ENCODE results near the gene HOXD3.

GRCh38 chr2:176147210-176147799 is 9.8 kb upstream of the HOXD3 start:
- TF ChIP-seq POLR2A (IDR thresholded peaks at IDR 0.05), result no peak
- no peak for TF ChIP-seq CTCF (IDR thresholded peaks at IDR 0.05)
